ENCODE measurements around the gene CMSS1. TPM values are rescaled to one million over a fixed set of nuclear protein-coding genes. Genes with fewer than 3 reads are reported as not detected.

Gene CMSS1
- polyA plus RNA-seq, 2 of the 4 experiments (the other 2 are of a cell fraction), result 61.1 to 62.9 TPM

- Histone ChIP-seq H3K4me2 (peak overlapping the region; percentile 23; the same call in 1 of the 3 replicates), H3K27ac (no peak overlapping the region), H3K9me3 (no peaks in the 10 kb centered on the region), H3K4me1 (no peaks in the 10 kb centered on the region), H3K4me3 (no peak overlapping the region)
- no peak for FAIRE-seq
- 14% methylated on average over 5 of the region's 5 CpGs for WGBS (ENCODE audit: missing lambda C conversion rate)
- TF ChIP-seq POLR2AphosphoS2 (conservative IDR thresholded peaks at IDR 0.05; ENCODE audit: low read length) (no peak), SMC3 (IDR thresholded peaks at IDR 0.05) (no peak), MAZ (IDR thresholded peaks at IDR 0.05; ENCODE audit: borderline replicate concordance, low read depth, low read length) (no peak), FOSB (CRISPR knock-in tag; IDR thresholded peaks at IDR 0.05) (no peak)
- CTCF ChIA-PET, result interaction anchor here (0.6 to 0.8 kb wide), 2 partner anchors 131 to 1175 kb away, joined by 3 to 4 read pairs; no protein-coding TSS in a partner anchor
- DNase-seq (ENCODE audit: low read depth in 1 of 2, low spot score in 1 of 2), result no peak
- no peak for ATAC-seq
- POLR2A ChIA-PET, result no interaction called here
Measured at GRCh38 chr3:99776516-99777209, 41.0 kb upstream of the CMSS1 start.

- Histone ChIP-seq H3K4me2 (no peak overlapping the region), H3K27ac (no peak overlapping the region), H3K9me3 (no peaks in the 10 kb centered on the region), H3K4me1 (no peaks in the 10 kb centered on the region), H3K4me3 (no peak overlapping the region)
- ChIA-PET POLR2A (no interaction called here), CTCF (interaction anchor here (0.6 to 0.9 kb wide), 2 partner anchors 13 to 131 kb away, joined by 4 to 6 read pairs; no protein-coding TSS in a partner anchor)
- TF ChIP-seq, protein P1, sequence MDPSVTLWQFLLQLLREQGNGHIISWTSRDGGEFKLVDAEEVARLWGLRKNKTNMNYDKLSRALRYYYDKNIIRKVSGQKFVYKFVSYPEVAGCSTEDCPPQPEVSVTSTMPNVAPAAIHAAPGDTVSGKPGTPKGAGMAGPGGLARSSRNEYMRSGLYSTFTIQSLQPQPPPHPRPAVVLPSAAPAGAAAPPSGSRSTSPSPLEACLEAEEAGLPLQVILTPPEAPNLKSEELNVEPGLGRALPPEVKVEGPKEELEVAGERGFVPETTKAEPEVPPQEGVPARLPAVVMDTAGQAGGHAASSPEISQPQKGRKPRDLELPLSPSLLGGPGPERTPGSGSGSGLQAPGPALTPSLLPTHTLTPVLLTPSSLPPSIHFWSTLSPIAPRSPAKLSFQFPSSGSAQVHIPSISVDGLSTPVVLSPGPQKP (IDR thresholded peaks at IDR 0.05; ENCODE audit: low read depth, low read length), result no peak
- TF ChIP-seq EHMT2 (IDR thresholded peaks at IDR 0.05; ENCODE audit: low read depth) (no peak), NFE2L2 (conservative IDR thresholded peaks at IDR 0.05; ENCODE audit: low read length) (no peak), RCOR1 (IDR thresholded peaks at IDR 0.05; ENCODE audit: low read depth, low read length) (no peak), NPAS2 (CRISPR knock-in tag; IDR thresholded peaks at IDR 0.05; ENCODE audit: borderline replicate concordance) (no peak), BHLHE40 (IDR thresholded peaks at IDR 0.05; ENCODE audit: low read depth, low read length) (no peak), HOXA7 (CRISPR knock-in tag; IDR thresholded peaks at IDR 0.05) (no peak), MAZ (IDR thresholded peaks at IDR 0.05; ENCODE audit: borderline replicate concordance, low read depth, low read length) (no peak), KDM5A (IDR thresholded peaks at IDR 0.05) (no peak), HEYL (CRISPR knock-in tag; IDR thresholded peaks at IDR 0.05) (no peak), SMC3 (IDR thresholded peaks at IDR 0.05) (no peak), PHF8 (IDR thresholded peaks at IDR 0.05; ENCODE audit: borderline replicate concordance, low read depth) (no peak), CBX2 (IDR thresholded peaks at IDR 0.05; ENCODE audit: borderline replicate concordance, low read depth) (no peak), RNF2 (IDR thresholded peaks at IDR 0.05; ENCODE audit: borderline replicate concordance, low read depth) (no peak), TFCP2L1 (CRISPR knock-in tag; IDR thresholded peaks at IDR 0.05) (no peak), ESRRA (IDR thresholded peaks at IDR 0.05; ENCODE audit: borderline replicate concordance, low read length) (no peak), HOXB13 (CRISPR knock-in tag; IDR thresholded peaks at IDR 0.05; ENCODE audit: low read depth) (no peak)
- TF ChIP-seq, protein P2, sequence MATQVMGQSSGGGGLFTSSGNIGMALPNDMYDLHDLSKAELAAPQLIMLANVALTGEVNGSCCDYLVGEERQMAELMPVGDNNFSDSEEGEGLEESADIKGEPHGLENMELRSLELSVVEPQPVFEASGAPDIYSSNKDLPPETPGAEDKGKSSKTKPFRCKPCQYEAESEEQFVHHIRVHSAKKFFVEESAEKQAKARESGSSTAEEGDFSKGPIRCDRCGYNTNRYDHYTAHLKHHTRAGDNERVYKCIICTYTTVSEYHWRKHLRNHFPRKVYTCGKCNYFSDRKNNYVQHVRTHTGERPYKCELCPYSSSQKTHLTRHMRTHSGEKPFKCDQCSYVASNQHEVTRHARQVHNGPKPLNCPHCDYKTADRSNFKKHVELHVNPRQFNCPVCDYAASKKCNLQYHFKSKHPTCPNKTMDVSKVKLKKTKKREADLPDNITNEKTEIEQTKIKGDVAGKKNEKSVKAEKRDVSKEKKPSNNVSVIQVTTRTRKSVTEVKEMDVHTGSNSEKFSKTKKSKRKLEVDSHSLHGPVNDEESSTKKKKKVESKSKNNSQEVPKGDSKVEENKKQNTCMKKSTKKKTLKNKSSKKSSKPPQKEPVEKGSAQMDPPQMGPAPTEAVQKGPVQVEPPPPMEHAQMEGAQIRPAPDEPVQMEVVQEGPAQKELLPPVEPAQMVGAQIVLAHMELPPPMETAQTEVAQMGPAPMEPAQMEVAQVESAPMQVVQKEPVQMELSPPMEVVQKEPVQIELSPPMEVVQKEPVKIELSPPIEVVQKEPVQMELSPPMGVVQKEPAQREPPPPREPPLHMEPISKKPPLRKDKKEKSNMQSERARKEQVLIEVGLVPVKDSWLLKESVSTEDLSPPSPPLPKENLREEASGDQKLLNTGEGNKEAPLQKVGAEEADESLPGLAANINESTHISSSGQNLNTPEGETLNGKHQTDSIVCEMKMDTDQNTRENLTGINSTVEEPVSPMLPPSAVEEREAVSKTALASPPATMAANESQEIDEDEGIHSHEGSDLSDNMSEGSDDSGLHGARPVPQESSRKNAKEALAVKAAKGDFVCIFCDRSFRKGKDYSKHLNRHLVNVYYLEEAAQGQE (IDR thresholded peaks at IDR 0.05), result no peak
- TF ChIP-seq, protein P3, sequence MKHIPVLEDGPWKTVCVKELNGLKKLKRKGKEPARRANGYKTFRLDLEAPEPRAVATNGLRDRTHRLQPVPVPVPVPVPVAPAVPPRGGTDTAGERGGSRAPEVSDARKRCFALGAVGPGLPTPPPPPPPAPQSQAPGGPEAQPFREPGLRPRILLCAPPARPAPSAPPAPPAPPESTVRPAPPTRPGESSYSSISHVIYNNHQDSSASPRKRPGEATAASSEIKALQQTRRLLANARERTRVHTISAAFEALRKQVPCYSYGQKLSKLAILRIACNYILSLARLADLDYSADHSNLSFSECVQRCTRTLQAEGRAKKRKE (CRISPR knock-in tag; IDR thresholded peaks at IDR 0.05; ENCODE audit: low read depth), result no peak
- ATAC-seq (no peak), FAIRE-seq (no peak), DNase-seq (ENCODE audit: low read depth in 1 of 2, low spot score in 1 of 2) (no peak)
- 24% methylated on average over 2 of the region's 2 CpGs for WGBS (ENCODE audit: missing lambda C conversion rate)
Measured at GRCh38 chr3:99777210-99777549, 40.5 kb upstream of the CMSS1 start.

Data from A549 (cell line).